SK-N-MC (cell line): ENCODE data around the gene PNPLA8.

Experiments used
- EZH2 ChIP-seq: fragments of 200-600 bp; sonication (generic); IDR thresholded peaks from one replicate; pipeline ENCODE4 v1.6.1; 2017; ENCODE audit warnings: antibody characterized with exemption
- FOXP2 ChIP-seq: optimal IDR thresholded peaks from 2 replicates; pipeline ENCODE3; 2011; ENCODE audit warnings: mild to moderate bottlenecking, moderate library complexity; ENCODE audit not compliant: insufficient read depth; ENCODE audit errors: extremely low read length, control extremely low read depth
- POLR2AphosphoS5 ChIP-seq: IDR thresholded peaks from 2 replicates; pipeline ENCODE4 v1.6.1; 2012; ENCODE audit warnings: mild to moderate bottlenecking, low read depth, low read length, borderline replicate concordance

- TF ChIP-seq EZH2 (no peak), POLR2AphosphoS5 (no peak), FOXP2 (no peak)
Observed at GRCh38 chr7:108572480-108572879, 46.5 kb upstream of the PNPLA8 start.
